Right lobe of liver (tissue), 6 donors: ENCODE data around the gene LHPP. TPM values are rescaled to one million over a fixed set of nuclear protein-coding genes. Genes with fewer than 3 reads are reported as not detected.

Source experiments
- ATAC-seq, 4 donors: fragments of 200-7000 bp; cut with Tn5 transposase; one replicate each; pipeline ENCODE4 v1.9.1; 2020; ENCODE audit warnings: mild to moderate bottlenecking in 4 of 4, moderate library complexity in 4 of 4
- DNase-seq, 3 donors: peaks; one replicate each; pipeline ENCODE4 v3.0.0-alpha.2; 2020
- H3K27ac ChIP-seq, 3 donors: fragments of 200-600 bp; one replicate each; pipeline ENCODE4 v1.8.0; 2022
- H3K27me3 ChIP-seq, 2 donors: fragments of 200-600 bp; one replicate each; pipeline ENCODE4 v1.8.0; 2022
- H3K36me3 ChIP-seq, 4 donors: fragments of 200-600 bp; sonication (generic) in 1 of 4; one replicate each; pipeline versions ENCODE4 v1.5.1 to v1.8.0; 2017 to 2022; ENCODE audit warnings: control low read depth in 1 of 4
- H3K4me1 ChIP-seq, 4 donors: fragments of 200-600 bp; sonication (generic) in 1 of 4; one replicate each; pipeline versions ENCODE4 v1.5.1 to v1.8.0; 2017 to 2022; ENCODE audit warnings: control low read depth in 1 of 4
- H3K4me3 ChIP-seq, 3 donors: fragments of 200-600 bp; one replicate each; pipeline ENCODE4 v1.8.0; 2022
- H3K9me3 ChIP-seq, 4 donors: fragments of 200-600 bp; sonication (generic) in 1 of 4; one replicate each; pipeline versions ENCODE4 v1.5.1 to v1.8.0; 2017 to 2022; ENCODE audit warnings: control low read depth in 1 of 4
- POLR2A ChIP-seq: fragments of 450-650 bp; IDR thresholded peaks from one replicate; pipeline ENCODE4 v1.6.1; 2017; ENCODE audit warnings: antibody characterized with exemption, mild to moderate bottlenecking
- WGBS: methylation state at CpG from one replicate; pipeline ENCODE4 v1.1.6; 2018; ENCODE audit warnings: low coverage, low lambda C conversion rate; ENCODE audit not compliant: insufficient coverage; ENCODE audit errors: missing lambda C conversion rate; 5-methylcytosine and 5-hydroxymethylcytosine counted together
- intact Hi-C, 2 donors: fragments of 100-400 bp; cut with DNase I; formaldehyde crosslinking; loops; one replicate each; pipeline versions ENCODE4 v1.11.2 to v1.14.1; 2022
- total RNA-seq, 6 experiments: library from RNA; depleted of rRNA in 2 of 6; stranded (reverse); fragments of >200 nt in 2 of 6; fragmentation: NEBNext Ultra II Directional in 3 of 6; extraction: Animal tissue kit (Norgen Biotek cat#: 25700) in 3 of 6; gene quantifications; one replicate each; pipeline versions ENCODE4 v1.1.0 to v1.2.4, GENCODE V29; 2016 to 2023
- TF ChIP-seq, protein P1 (sequence below), 4 donors: fragments of 200-600 bp in 3 of 4; fragments of 450-650 bp in 1 of 4; IDR thresholded peaks; one replicate each; pipeline versions ENCODE4 v1.5.1 to v1.8.0; 2016 to 2022; ENCODE audit warnings: antibody characterized with exemption in 4 of 4, mild to moderate bottlenecking in 2 of 4
- donor health status: DM: no; HTN: yes; CAD: no.
- donor health status: DM: no; HTN: no; CAD: no.
- donor health status: DM: no; HTN: no; CAD: no.
- donor health status: DM: no; HTN: yes; CAD: no.
- donor health status: DM: no; HTN: yes; CAD: no.

LHPP gene
- total RNA-seq, 6 experiments from 2014 or later = 19.3 to 56.3 (median 36.3) TPM

DNA sequence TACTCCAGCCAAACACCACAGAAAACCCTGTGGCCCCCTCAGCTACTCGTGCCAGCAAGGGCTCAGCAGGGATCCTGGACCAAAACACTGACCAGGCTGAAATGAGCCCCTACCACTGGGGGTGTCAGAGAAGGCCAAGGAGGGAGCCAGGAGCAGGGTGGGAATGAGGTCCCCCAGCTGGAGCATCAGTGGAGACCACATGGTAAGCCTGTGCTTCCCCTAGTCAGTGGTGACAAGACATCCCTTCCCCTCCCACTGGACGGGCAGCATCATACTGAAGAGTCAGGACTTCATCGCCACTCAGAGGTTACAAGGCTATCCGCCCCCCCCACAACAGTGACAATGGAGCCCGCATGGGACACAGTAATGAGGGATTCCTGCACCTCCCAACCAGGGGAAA lies 99.6 kb downstream of the LHPP start:
- ATAC-seq (no peak), DNase-seq (no peak)
- Histone ChIP-seq H3K27me3 (no peaks in the 10 kb centered on the region), H3K27ac (peak overlapping the region in 1 of 3 donors; percentile 3), H3K4me1 (no peaks in the 10 kb centered on the region), H3K36me3 (no peaks in the 10 kb centered on the region), H3K9me3 (no peaks in the 10 kb centered on the region), H3K4me3 (no peak overlapping the region)
- 61% methylated on average over 3 of the region's 5 CpGs for WGBS
- intact Hi-C loops = no loop called here
- TF ChIP-seq, protein P1, sequence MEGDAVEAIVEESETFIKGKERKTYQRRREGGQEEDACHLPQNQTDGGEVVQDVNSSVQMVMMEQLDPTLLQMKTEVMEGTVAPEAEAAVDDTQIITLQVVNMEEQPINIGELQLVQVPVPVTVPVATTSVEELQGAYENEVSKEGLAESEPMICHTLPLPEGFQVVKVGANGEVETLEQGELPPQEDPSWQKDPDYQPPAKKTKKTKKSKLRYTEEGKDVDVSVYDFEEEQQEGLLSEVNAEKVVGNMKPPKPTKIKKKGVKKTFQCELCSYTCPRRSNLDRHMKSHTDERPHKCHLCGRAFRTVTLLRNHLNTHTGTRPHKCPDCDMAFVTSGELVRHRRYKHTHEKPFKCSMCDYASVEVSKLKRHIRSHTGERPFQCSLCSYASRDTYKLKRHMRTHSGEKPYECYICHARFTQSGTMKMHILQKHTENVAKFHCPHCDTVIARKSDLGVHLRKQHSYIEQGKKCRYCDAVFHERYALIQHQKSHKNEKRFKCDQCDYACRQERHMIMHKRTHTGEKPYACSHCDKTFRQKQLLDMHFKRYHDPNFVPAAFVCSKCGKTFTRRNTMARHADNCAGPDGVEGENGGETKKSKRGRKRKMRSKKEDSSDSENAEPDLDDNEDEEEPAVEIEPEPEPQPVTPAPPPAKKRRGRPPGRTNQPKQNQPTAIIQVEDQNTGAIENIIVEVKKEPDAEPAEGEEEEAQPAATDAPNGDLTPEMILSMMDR (IDR thresholded peaks at IDR 0.05) = no peak
- TF ChIP-seq POLR2A = no peak

DNA sequence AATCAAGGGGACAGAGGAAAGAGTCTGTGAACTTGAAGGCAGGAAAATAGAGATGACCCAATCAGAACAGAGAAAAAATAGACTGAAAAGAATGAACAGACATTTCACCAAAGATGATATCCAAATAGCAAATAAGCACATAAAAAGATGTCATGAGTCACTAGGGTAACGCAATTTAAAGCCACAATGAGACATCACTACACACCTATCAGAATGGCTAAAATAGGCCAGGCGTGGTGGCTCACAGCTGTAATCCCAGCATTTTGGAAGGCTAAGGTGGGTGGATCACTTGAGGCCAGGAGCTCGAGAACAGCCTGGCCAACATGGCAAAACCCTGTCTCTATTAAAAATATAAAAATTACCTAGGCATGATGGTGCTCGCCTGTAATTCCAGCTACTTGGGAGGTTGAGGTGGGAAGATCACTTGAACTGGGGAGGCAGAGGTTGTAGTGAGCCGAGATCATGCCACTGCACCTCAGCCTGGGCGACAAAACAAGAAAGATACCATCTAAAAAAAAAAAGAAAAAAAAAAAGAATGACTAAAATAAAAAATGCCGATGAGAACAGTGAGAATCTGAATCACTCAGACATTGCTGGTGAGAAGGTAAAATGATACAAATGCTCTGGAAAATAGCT lies 100.9 kb downstream of the LHPP start:
- 95% methylated on average over 7 of the region's 7 CpGs for WGBS
- Histone ChIP-seq H3K27me3 (no peaks in the 10 kb centered on the region), H3K9me3 (no peaks in the 10 kb centered on the region), H3K27ac (no peak overlapping the region), H3K36me3 (no peaks in the 10 kb centered on the region), H3K4me3 (no peak overlapping the region), H3K4me1 (no peaks in the 10 kb centered on the region)
- DNase-seq = no peak
- intact Hi-C loops = no loop called here
- no peak for ATAC-seq
- TF ChIP-seq, protein P1 (IDR thresholded peaks at IDR 0.05) = no peak
- no peak for TF ChIP-seq POLR2A

DNA sequence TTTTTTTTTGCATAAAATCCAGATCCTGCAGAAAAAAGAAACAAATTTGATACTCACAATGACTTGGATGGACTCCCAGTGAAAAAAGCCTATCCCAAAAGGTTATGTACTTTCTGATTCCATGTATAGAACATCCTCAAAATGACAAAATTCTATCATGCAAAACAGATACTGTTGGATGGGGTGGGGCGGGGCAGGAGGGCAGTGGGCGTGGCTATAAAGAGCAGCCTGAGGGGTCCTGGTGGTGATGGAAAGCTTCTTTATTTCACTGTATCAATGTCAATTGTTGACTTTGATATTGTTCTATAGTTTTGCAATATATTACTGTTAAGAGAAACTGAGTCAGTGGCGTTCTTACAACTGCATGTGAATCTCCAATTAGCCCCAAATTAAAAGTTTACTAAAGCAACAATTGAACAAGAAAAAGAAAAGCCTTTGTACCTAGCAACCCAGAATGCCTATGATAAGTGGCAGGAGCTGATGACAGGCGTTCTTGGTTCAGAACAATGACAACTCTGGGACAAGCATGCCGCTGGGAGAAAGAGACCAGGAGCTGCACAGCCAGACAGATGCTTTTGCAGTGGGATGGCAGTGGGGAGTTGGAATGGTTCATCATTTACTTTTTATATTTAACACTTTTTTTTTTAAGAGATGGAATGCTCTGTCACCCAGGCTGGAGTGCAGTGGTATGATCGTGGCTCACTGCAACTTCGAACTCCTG lies 101.9 kb downstream of the LHPP start:
- H3K36me3 ChIP-seq = no peaks in the 10 kb centered on the region
- WGBS = 91% methylated on average over 7 of the region's 7 CpGs
- no peak overlapping the region for H3K4me3 ChIP-seq
- ATAC-seq = no peak
- H3K27ac ChIP-seq = no peak overlapping the region
- no peaks in the 10 kb centered on the region for H3K4me1 ChIP-seq
- H3K9me3 ChIP-seq = no peaks in the 10 kb centered on the region
- intact Hi-C loops = no loop called here
- no peak for TF ChIP-seq POLR2A
- no peak for DNase-seq
- no peaks in the 10 kb centered on the region for H3K27me3 ChIP-seq

DNA sequence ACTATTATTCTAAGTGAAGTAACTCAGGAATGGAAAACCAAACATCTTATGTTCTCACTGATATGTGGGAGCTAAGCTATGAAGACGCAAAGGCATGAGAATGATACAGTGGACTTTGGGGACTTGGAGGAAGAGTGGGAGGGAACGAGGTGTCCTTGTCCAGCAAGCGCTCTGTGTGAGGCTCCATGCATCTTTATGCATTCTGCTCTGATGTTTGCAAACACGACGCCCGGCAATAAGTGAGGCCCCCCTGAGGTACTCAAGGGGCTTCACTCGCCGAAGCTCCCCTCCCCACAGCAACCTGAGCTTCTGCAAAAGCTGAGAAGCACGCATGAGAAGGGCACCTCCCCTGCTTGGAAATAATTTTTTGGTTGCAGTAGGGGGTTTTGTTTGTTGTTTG lies 103.3 kb downstream of the LHPP start:
- no peak for ATAC-seq
- Histone ChIP-seq H3K27me3 (no peaks in the 10 kb centered on the region), H3K36me3 (no peaks in the 10 kb centered on the region), H3K4me3 (no peak overlapping the region), H3K4me1 (no peaks in the 10 kb centered on the region), H3K9me3 (no peaks in the 10 kb centered on the region), H3K27ac (no peak overlapping the region)
- WGBS = 82% methylated on average over 9 of the region's 9 CpGs
- intact Hi-C loops = no loop called here
- no peak for TF ChIP-seq POLR2A
- TF ChIP-seq, protein P1 (IDR thresholded peaks at IDR 0.05) = no peak
- DNase-seq = no peak

DNA sequence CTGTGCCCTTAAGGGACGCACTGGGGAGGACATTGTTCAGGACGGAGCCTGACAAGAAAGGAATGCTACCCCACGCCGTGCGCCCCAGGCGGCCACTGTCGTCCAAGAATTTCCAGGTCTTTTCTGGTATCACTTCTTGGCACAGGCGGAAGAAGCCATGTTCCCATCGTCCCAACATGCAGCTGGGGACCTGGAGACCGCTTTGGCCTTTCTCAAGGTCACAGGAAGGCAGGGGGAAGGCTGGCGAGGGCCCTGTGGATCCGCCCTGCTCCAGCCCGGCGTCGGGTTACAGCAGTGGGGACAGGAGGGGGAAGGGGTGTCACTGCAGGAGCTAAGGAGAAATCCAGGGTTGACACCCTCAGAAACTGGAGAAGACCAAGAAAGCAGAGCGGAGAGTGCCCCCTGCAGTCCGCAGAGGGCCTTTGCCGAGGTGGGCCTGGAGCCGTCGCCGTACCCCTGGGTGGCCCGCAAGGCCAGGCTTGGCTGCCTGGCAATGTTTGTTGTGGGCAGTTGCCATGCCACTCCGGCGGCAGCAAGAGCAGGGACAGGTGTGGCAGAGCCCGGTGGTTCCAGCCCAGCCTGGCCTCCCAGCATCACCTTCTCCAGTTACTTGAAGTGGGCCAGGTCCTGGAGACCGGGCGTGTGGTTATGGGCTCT lies 104.1 kb downstream of the LHPP start:
- ATAC-seq = peak in 3 of 4 donors; percentile 37 to 40 (median 40)
- Histone ChIP-seq H3K9me3 (no peaks in the 10 kb centered on the region), H3K27me3 (no peaks in the 10 kb centered on the region), H3K4me3 (no peak overlapping the region), H3K36me3 (no peaks in the 10 kb centered on the region), H3K4me1 (no peaks in the 10 kb centered on the region), H3K27ac (no peak overlapping the region)
- no peak for TF ChIP-seq POLR2A
- TF ChIP-seq, protein P1 (IDR thresholded peaks at IDR 0.05) = peak in 3 of 4 donors; percentile 5 to 26 (median 12)
- 48% methylated on average over 4 of the region's 27 CpGs for WGBS
- DNase-seq = peak in 2 of 3 donors; percentile 16 to 56
- intact Hi-C loops = no loop called here
